Upper lobe of left lung (tissue), 6 donors: Measurements from ENCODE around the gene ADAMTS8. TPM values are rescaled to one million over a fixed set of nuclear protein-coding genes. Genes with fewer than 3 reads are reported as not detected.

Experiments
- ATAC-seq, 2 donors: fragments of 200-7000 bp; cut with Tn5 transposase; one replicate each; pipeline ENCODE4 v1.9.1; 2022; ENCODE audit warnings: mild to moderate bottlenecking in 2 of 2, moderate library complexity in 2 of 2; ENCODE audit not compliant: low FRiP score in 2 of 2
- DNase-seq, 2 donors: peaks; one replicate each; pipeline ENCODE4 v3.0.0-alpha.2; 2019 to 2020
- H3K27ac ChIP-seq, 4 donors: fragments of 200-600 bp; sonication (generic); one replicate each; pipeline ENCODE4 v1.5.1; 2016 to 2019
- H3K27me3 ChIP-seq, 4 donors: fragments of 200-600 bp; sonication (generic); one replicate each; pipeline ENCODE4 v1.5.1; 2017 to 2019
- H3K36me3 ChIP-seq, 4 donors: fragments of 200-600 bp; sonication (generic); one replicate each; pipeline ENCODE4 v1.5.1; 2016 to 2019
- H3K4me1 ChIP-seq, 4 donors: fragments of 200-600 bp; sonication (generic); one replicate each; pipeline ENCODE4 v1.5.1; 2018 to 2019
- H3K4me3 ChIP-seq, 4 donors: fragments of 200-600 bp; sonication (generic); one replicate each; pipeline ENCODE4 v1.5.1; 2017 to 2019; ENCODE audit warnings: mild to moderate bottlenecking in 2 of 4, moderate library complexity in 1 of 4
- H3K9me3 ChIP-seq, 4 donors: fragments of 200-600 bp; sonication (generic); one replicate each; pipeline ENCODE4 v1.5.1; 2018 to 2019
- CTCF ChIP-seq, 6 experiments: fragments of 450-650 bp in 4 of 6; fragments of 200-600 bp in 2 of 6; sonication (generic) in 2 of 6; IDR thresholded peaks; one replicate each; pipeline ENCODE4 v1.5.1; 2016 to 2019; ENCODE audit warnings: antibody characterized with exemption in 6 of 6
- EP300 ChIP-seq, 4 donors: sonication (generic); formaldehyde crosslinking; IDR thresholded peaks; one replicate each; pipeline ENCODE4 v1.5.1; 2017; ENCODE audit warnings: antibody characterized with exemption in 4 of 4, control low read depth in 2 of 4
- POLR2A ChIP-seq, 4 donors: fragments of 450-650 bp; IDR thresholded peaks; one replicate each; pipeline ENCODE4 v1.5.1; 2016 to 2017; ENCODE audit warnings: antibody characterized with exemption in 4 of 4, mild to moderate bottlenecking in 2 of 4
- POLR2AphosphoS5 ChIP-seq, 2 donors: sonication (generic); formaldehyde crosslinking; IDR thresholded peaks; one replicate each; pipeline ENCODE4 v1.5.1; 2017; ENCODE audit warnings: antibody characterized with exemption in 2 of 2
- WGBS, 2 donors: methylation state at CpG; one replicate each; pipeline ENCODE4 v1.1.5; 2017 to 2018; 5-methylcytosine and 5-hydroxymethylcytosine counted together
- total RNA-seq, 6 donors: library from RNA; depleted of rRNA in 4 of 6; stranded (reverse); fragments of >200 nt in 4 of 6; gene quantifications; one replicate each; pipeline versions ENCODE4 v1.1.0 to v1.2.1, GENCODE V29; 2016 to 2021
- donor health status: DM: no; HTN: no; CAD: no; lungs with moderate emphysema.
- donor health status: DM: no; HTN: yes; CAD: no; lungs with severe emphysema.

ADAMTS8 gene
- total RNA-seq, 6 donors from 2014 or later: 13.0 to 52.3 (median 21.5) TPM

DNA sequence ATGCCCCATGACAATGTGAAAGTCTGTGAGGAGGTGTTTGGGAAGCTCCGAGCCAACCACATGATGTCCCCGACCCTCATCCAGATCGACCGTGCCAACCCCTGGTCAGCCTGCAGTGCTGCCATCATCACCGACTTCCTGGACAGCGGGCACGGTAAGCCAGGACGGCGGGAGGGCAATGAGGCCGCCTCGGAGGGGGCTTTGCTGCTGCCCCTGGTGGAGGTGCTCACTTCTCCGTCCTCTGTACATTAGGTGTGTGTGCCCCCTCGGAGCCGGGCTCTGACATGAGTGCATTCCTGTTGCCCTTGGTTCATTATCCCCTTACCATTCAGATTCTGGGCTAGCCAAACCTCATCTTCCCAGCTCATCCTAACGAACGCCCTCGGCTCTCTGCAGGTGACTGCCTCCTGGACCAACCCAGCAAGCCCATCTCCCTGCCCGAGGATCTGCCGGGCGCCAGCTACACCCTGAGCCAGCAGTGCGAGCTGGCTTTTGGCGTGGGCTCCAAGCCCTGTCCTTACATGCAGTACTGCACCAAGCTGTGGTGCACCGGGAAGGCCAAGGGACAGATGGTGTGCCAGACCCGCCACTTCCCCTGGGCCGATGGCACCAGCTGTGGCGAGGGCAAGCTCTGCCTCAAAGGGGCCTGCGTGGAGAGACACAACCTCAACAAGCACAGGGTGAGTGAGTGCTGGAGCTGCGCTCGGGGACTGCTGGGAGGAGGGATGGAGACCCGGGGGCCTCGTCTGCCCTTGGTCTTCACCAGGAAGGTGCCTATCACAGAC, 33.9 kb upstream of the ADAMTS8 start:
- DNase-seq (peak in 1 of 2 donors; percentile 63), ATAC-seq (peak in 1 of 2 donors; percentile 16)
- Histone ChIP-seq H3K27me3 (no peaks in the 10 kb centered on the region), H3K9me3 (no peaks in the 10 kb centered on the region), H3K27ac (no peak overlapping the region), H3K4me3 (no peak overlapping the region), H3K4me1 (peaks cover 0 to 2% (median 1%) of the 10 kb centered on the region in 4 donors), H3K36me3 (peaks cover 0 to 16% (median 7%) of the 10 kb centered on the region in 4 donors)
- 88 to 92% methylated on average over 24 to 31 of the region's 31 CpGs for WGBS, 2 donors
- no peak for TF ChIP-seq EP300 (IDR thresholded peaks at IDR 0.05)
- no peak for TF ChIP-seq POLR2A (IDR thresholded peaks at IDR 0.05)
- TF ChIP-seq POLR2AphosphoS5 (IDR thresholded peaks at IDR 0.05): no peak
- no peak for TF ChIP-seq CTCF (IDR thresholded peaks at IDR 0.05)

GRCh38 chr11:130459521-130459920, 31.1 kb upstream of the ADAMTS8 start:
- peak in 1 of 2 donors; percentile 43 for DNase-seq
- Histone ChIP-seq H3K27ac (no peak overlapping the region), H3K4me3 (no peak overlapping the region), H3K36me3 (peaks cover 0 to 10% (median 4%) of the 10 kb centered on the region in 4 donors), H3K4me1 (peaks cover 0 to 8% (median 5%) of the 10 kb centered on the region in 4 donors), H3K27me3 (no peaks in the 10 kb centered on the region), H3K9me3 (no peaks in the 10 kb centered on the region)
- TF ChIP-seq CTCF (IDR thresholded peaks at IDR 0.05): no peak
- TF ChIP-seq POLR2AphosphoS5 (IDR thresholded peaks at IDR 0.05): no peak
- no peak for ATAC-seq
- 87 to 88% methylated on average over 7 of the region's 7 CpGs for WGBS, 2 donors

- H3K4me3 ChIP-seq: no peak overlapping the region
- peaks cover 0 to 10% (median 4%) of the 10 kb centered on the region in 4 donors for H3K36me3 ChIP-seq
- H3K9me3 ChIP-seq: no peaks in the 10 kb centered on the region
- peak overlapping the region in 2 of 4 donors; percentile 31 to 32 for H3K27ac ChIP-seq
- H3K4me1 ChIP-seq: peaks cover 0 to 8% (median 5%) of the 10 kb centered on the region in 4 donors
- 59 to 61% methylated on average over 3 to 4 of the region's 4 CpGs for WGBS, 2 donors
- ATAC-seq (no peak), DNase-seq (no peak)
- TF ChIP-seq CTCF (IDR thresholded peaks at IDR 0.05) (no peak), POLR2A (IDR thresholded peaks at IDR 0.05) (no peak), EP300 (IDR thresholded peaks at IDR 0.05) (no peak), POLR2AphosphoS5 (IDR thresholded peaks at IDR 0.05) (no peak)
- no peaks in the 10 kb centered on the region for H3K27me3 ChIP-seq
These were observed 30.0 kb upstream of the ADAMTS8 start for GRCh38 chr11:130458410-130458729.

GRCh38 chr11:130457623-130458409, 29.4 kb upstream of the ADAMTS8 start:
- Histone ChIP-seq H3K27me3 (no peaks in the 10 kb centered on the region), H3K4me3 (no peak overlapping the region), H3K27ac (peak overlapping the region in 3 of 4 donors; percentile 22 to 32 (median 31)), H3K9me3 (no peaks in the 10 kb centered on the region), H3K36me3 (peaks cover 0 to 6% (median 1%) of the 10 kb centered on the region in 4 donors), H3K4me1 (peaks cover 0 to 8% (median 5%) of the 10 kb centered on the region in 4 donors)
- WGBS, 2 donors: 73 to 81% methylated on average over 19 to 20 of the region's 20 CpGs
- TF ChIP-seq POLR2AphosphoS5 (IDR thresholded peaks at IDR 0.05) (no peak), CTCF (IDR thresholded peaks at IDR 0.05) (no peak), POLR2A (IDR thresholded peaks at IDR 0.05) (no peak), EP300 (IDR thresholded peaks at IDR 0.05) (no peak)
- ATAC-seq: peak in 1 of 2 donors; percentile 62
- peak in 1 of 2 donors; percentile 29 for DNase-seq
